Loucy (cell line): Measurements from ENCODE around the gene TRDMT1.

Source experiments
- EZH2phosphoT487 ChIP-seq: fragments of 200-600 bp; IDR thresholded peaks from 2 replicates; pipeline ENCODE4 v1.6.1; 2018; ENCODE audit warnings: antibody characterized with exemption, mild to moderate bottlenecking, moderate library complexity, borderline replicate concordance
- TF ChIP-seq, protein P1 (sequence below): fragments of 200-600 bp; sonication (generic); conservative IDR thresholded peaks from 2 replicates; pipeline ENCODE4 v1.5.1; 2014; ENCODE audit warnings: mild to moderate bottlenecking, antibody characterized with exemption, low read length

DNA sequence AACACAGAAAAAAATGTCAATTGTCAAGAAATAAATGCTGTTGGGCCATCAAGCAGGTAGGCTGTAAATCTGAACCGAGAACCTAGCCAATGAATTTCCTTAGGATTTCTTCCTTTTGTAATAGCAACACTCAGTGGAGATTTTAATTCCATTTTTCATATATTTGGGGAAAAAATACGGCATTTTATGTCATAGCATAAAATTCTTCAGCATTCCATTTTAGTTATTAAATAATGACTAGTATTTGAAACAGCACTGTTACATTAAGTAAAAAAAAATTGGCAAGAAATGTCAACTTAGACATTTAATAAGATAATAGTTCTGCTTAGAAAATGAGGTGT is 14.3 kb upstream of the TRDMT1 start:
- TF ChIP-seq, protein P1, sequence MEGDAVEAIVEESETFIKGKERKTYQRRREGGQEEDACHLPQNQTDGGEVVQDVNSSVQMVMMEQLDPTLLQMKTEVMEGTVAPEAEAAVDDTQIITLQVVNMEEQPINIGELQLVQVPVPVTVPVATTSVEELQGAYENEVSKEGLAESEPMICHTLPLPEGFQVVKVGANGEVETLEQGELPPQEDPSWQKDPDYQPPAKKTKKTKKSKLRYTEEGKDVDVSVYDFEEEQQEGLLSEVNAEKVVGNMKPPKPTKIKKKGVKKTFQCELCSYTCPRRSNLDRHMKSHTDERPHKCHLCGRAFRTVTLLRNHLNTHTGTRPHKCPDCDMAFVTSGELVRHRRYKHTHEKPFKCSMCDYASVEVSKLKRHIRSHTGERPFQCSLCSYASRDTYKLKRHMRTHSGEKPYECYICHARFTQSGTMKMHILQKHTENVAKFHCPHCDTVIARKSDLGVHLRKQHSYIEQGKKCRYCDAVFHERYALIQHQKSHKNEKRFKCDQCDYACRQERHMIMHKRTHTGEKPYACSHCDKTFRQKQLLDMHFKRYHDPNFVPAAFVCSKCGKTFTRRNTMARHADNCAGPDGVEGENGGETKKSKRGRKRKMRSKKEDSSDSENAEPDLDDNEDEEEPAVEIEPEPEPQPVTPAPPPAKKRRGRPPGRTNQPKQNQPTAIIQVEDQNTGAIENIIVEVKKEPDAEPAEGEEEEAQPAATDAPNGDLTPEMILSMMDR, result no peak
- TF ChIP-seq EZH2phosphoT487, result no peak
